ENCODE results near the gene DDX1.

DNA sequence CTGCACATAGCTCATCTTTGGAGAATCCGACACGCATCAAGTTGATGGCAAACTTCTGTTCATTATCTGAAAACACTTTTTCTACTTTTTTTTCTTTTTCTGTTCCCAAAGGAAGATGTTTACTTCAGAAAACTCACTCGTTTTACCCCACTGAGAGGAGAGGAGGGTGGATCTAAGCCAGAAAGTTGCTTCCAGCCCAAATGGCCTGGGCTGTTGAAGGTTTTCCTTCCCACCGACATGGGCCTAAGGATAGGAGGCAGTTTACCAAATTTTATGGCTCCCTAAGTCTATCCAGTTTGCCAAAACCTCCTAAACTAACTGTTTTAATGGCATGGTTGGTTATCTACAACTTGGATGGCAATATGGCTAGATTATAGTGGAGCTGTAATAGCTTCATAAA is 70.4 kb downstream of the DDX1 start:
- TF ChIP-seq GATA2 (IDR thresholded peaks at IDR 0.05; ENCODE audit: low read depth, low read length), result no peak
- no peak for TF ChIP-seq GATA3 (IDR thresholded peaks at IDR 0.05; ENCODE audit: low read depth, low read length)

All from SH-SY5Y (cell line).